ENCODE data around the gene GBGT1.

GRCh38 chr9:133113949-133114885, 49.5 kb downstream of the GBGT1 start:
- TF ChIP-seq CTCF (IDR thresholded peaks at IDR 0.05) (no peak), TEAD4 (IDR thresholded peaks at IDR 0.05; ENCODE audit: borderline replicate concordance, insufficient read depth) (no peak), FOXM1 (IDR thresholded peaks at IDR 0.05; ENCODE audit: low read depth) (no peak), USF2 (IDR thresholded peaks at IDR 0.05; ENCODE audit: borderline replicate concordance, low read depth, low read length) (0 out of 2 replicates have a peak, but pooled peaks have one; percentile 9), NRF1 (IDR thresholded peaks at IDR 0.05; ENCODE audit: low read depth, low read length) (no peak), ZBTB33 (IDR thresholded peaks at IDR 0.05; ENCODE audit: borderline replicate concordance, low read depth) (no peak)
